Activated naive CD4-positive, alpha-beta T cell treated with anti-CD3 and anti-CD28 coated beads, Interleukin-2, amount 50 U/mL, for 24 hours (primary cell): Measurements from ENCODE around the gene BABAM1.

Experiments
- H3K27ac Mint-ChIP-seq: one replicate; pipeline ENCODE4 v1.8.0; 2021; ENCODE audit warnings: mild to moderate bottlenecking, mixed read lengths
- H3K27me3 Mint-ChIP-seq: one replicate; pipeline ENCODE4 v1.8.0; 2021; ENCODE audit warnings: mixed read lengths
- H3K36me3 Mint-ChIP-seq: one replicate; pipeline ENCODE4 v1.8.0; 2021; ENCODE audit warnings: mixed read lengths
- H3K4me1 Mint-ChIP-seq: one replicate; pipeline ENCODE4 v1.8.0; 2021; ENCODE audit warnings: mixed read lengths
- H3K4me3 Mint-ChIP-seq: one replicate; pipeline ENCODE4 v1.8.0; 2021; ENCODE audit warnings: mild to moderate bottlenecking, mixed read lengths
- H3K9me3 Mint-ChIP-seq: one replicate; pipeline ENCODE4 v1.8.0; 2021; ENCODE audit warnings: mixed read lengths

The BABAM1 gene

GRCh38 chr19:17240062-17240752, 27.0 kb upstream of the BABAM1 start:
- H3K27me3 Mint-ChIP-seq: no peaks in the 10 kb centered on the region
- no peaks in the 10 kb centered on the region for H3K36me3 Mint-ChIP-seq
- H3K4me3 Mint-ChIP-seq: no peak overlapping the region
- H3K4me1 Mint-ChIP-seq: peaks cover 3% of the 10 kb centered on the region
- no peak overlapping the region for H3K27ac Mint-ChIP-seq
- no peaks in the 10 kb centered on the region for H3K9me3 Mint-ChIP-seq

GRCh38 chr19:17240826-17241399, 26.3 kb upstream of the BABAM1 start:
- Mint-ChIP-seq H3K4me3 (no peak overlapping the region), H3K27me3 (no peaks in the 10 kb centered on the region), H3K9me3 (no peaks in the 10 kb centered on the region), H3K4me1 (peaks cover 3% of the 10 kb centered on the region), H3K27ac (no peak overlapping the region), H3K36me3 (no peaks in the 10 kb centered on the region)

- Mint-ChIP-seq H3K27me3 (no peaks in the 10 kb centered on the region), H3K27ac (no peak overlapping the region), H3K4me1 (peaks cover 9% of the 10 kb centered on the region), H3K36me3 (no peaks in the 10 kb centered on the region), H3K9me3 (no peaks in the 10 kb centered on the region), H3K4me3 (no peak overlapping the region)
Observed at GRCh38 chr19:17242431-17243208, 24.6 kb upstream of the BABAM1 start.

- no peaks in the 10 kb centered on the region for H3K36me3 Mint-ChIP-seq
- no peak overlapping the region for H3K27ac Mint-ChIP-seq
- H3K4me1 Mint-ChIP-seq: peaks cover 6% of the 10 kb centered on the region
- no peak overlapping the region for H3K4me3 Mint-ChIP-seq
- H3K27me3 Mint-ChIP-seq: no peaks in the 10 kb centered on the region
- no peaks in the 10 kb centered on the region for H3K9me3 Mint-ChIP-seq
Observed at GRCh38 chr19:17243211-17243829, 23.9 kb upstream of the BABAM1 start.

- H3K27me3 Mint-ChIP-seq: no peaks in the 10 kb centered on the region
- H3K9me3 Mint-ChIP-seq: no peaks in the 10 kb centered on the region
- peaks cover 6% of the 10 kb centered on the region for H3K4me1 Mint-ChIP-seq
- no peak overlapping the region for H3K27ac Mint-ChIP-seq
- no peaks in the 10 kb centered on the region for H3K36me3 Mint-ChIP-seq
- H3K4me3 Mint-ChIP-seq: peak overlapping the region; percentile 64
Observed at GRCh38 chr19:17243830-17244617, 23.2 kb upstream of the BABAM1 start.

- no peaks in the 10 kb centered on the region for H3K9me3 Mint-ChIP-seq
- no peak overlapping the region for H3K27ac Mint-ChIP-seq
- peaks cover 6% of the 10 kb centered on the region for H3K4me1 Mint-ChIP-seq
- no peaks in the 10 kb centered on the region for H3K36me3 Mint-ChIP-seq
- H3K27me3 Mint-ChIP-seq: no peaks in the 10 kb centered on the region
- H3K4me3 Mint-ChIP-seq: peak overlapping the region; percentile 64
Observed at GRCh38 chr19:17244618-17245534, 22.4 kb upstream of the BABAM1 start.

- Mint-ChIP-seq H3K4me1 (peaks cover 6% of the 10 kb centered on the region), H3K27me3 (no peaks in the 10 kb centered on the region), H3K9me3 (no peaks in the 10 kb centered on the region), H3K4me3 (peak within 1 kb of the TSS; percentile 85), H3K27ac (no peak within 1 kb of the TSS), H3K36me3 (no peaks in the 10 kb centered on the region)
Observed at GRCh38 chr19:17245535-17245984, 21.7 kb upstream of the BABAM1 start, which contains the start of gene NR2F6. NR2F6 (minus strand) TSS chr19:17245919; CDS start chr19:17245220, 699 bp downstream.

- peak overlapping the region; percentile 65 for H3K27ac Mint-ChIP-seq
- H3K4me3 Mint-ChIP-seq: peak overlapping the region; percentile 85
Observed at GRCh38 chr19:17246681-17247425, 20.4 kb upstream of the BABAM1 start.

GRCh38 chr19:17248011-17248776, 19.0 kb upstream of the BABAM1 start:
- Mint-ChIP-seq H3K36me3 (no peaks in the 10 kb centered on the region), H3K27ac (no peak overlapping the region), H3K4me1 (peaks cover 6% of the 10 kb centered on the region), H3K9me3 (no peaks in the 10 kb centered on the region), H3K4me3 (no peak overlapping the region), H3K27me3 (no peaks in the 10 kb centered on the region)

More at GRCh38 chr19:17246681-17247425, 20.4 kb upstream of the BABAM1 start:
- no peaks in the 10 kb centered on the region for H3K27me3 Mint-ChIP-seq
- H3K36me3 Mint-ChIP-seq: no peaks in the 10 kb centered on the region
- peaks cover 6% of the 10 kb centered on the region for H3K4me1 Mint-ChIP-seq
- H3K9me3 Mint-ChIP-seq: no peaks in the 10 kb centered on the region

GRCh38 chr19:17249887-17250548, 17.2 kb upstream of the BABAM1 start:
- no peak overlapping the region for H3K27ac Mint-ChIP-seq
- no peaks in the 10 kb centered on the region for H3K36me3 Mint-ChIP-seq
- no peaks in the 10 kb centered on the region for H3K27me3 Mint-ChIP-seq
- peaks cover 6% of the 10 kb centered on the region for H3K4me1 Mint-ChIP-seq
- no peaks in the 10 kb centered on the region for H3K9me3 Mint-ChIP-seq
- no peak overlapping the region for H3K4me3 Mint-ChIP-seq

- no peaks in the 10 kb centered on the region for H3K9me3 Mint-ChIP-seq
- H3K4me3 Mint-ChIP-seq: no peak overlapping the region
- H3K4me1 Mint-ChIP-seq: no peaks in the 10 kb centered on the region
- H3K27me3 Mint-ChIP-seq: no peaks in the 10 kb centered on the region
- no peak overlapping the region for H3K27ac Mint-ChIP-seq
- H3K36me3 Mint-ChIP-seq: no peaks in the 10 kb centered on the region
Observed at GRCh38 chr19:17254636-17255035, 12.6 kb upstream of the BABAM1 start.

- Mint-ChIP-seq H3K27me3 (no peaks in the 10 kb centered on the region), H3K27ac (no peak overlapping the region), H3K9me3 (no peaks in the 10 kb centered on the region), H3K4me1 (no peaks in the 10 kb centered on the region), H3K36me3 (no peaks in the 10 kb centered on the region), H3K4me3 (no peak overlapping the region)
Observed at GRCh38 chr19:17255150-17255621, 12.1 kb upstream of the BABAM1 start.
